Trophoblast cell (in vitro differentiated cells and primary cell): ENCODE data around the gene ARFGAP1.

Experiments
- DNase-seq, 2 donors: peaks; one replicate each; pipeline ENCODE4 v3.0.0-alpha.2; 2016
- H2AFZ ChIP-seq: 2 replicates; pipeline ENCODE4 v1.6.1; 2013; ENCODE audit warnings: low read length, moderate library complexity, mild to moderate bottlenecking; ENCODE audit not compliant: insufficient read depth, poor library complexity
- H2AK5ac ChIP-seq: 2 replicates; pipeline ENCODE4 v1.6.1; 2013; ENCODE audit warnings: mild to moderate bottlenecking, low read length
- H2BK120ac ChIP-seq: 2 replicates; pipeline ENCODE4 v1.6.1; 2013; ENCODE audit warnings: low read length, mild to moderate bottlenecking, moderate library complexity; ENCODE audit not compliant: insufficient read depth, poor library complexity
- H2BK12ac ChIP-seq: 2 replicates; pipeline ENCODE4 v1.6.1; 2013; ENCODE audit warnings: mild to moderate bottlenecking, low read length, moderate library complexity
- H2BK5ac ChIP-seq: 2 replicates; pipeline ENCODE4 v1.6.1; 2013; ENCODE audit warnings: low read length, low read depth, moderate library complexity, mild to moderate bottlenecking; ENCODE audit not compliant: poor library complexity
- H3K14ac ChIP-seq: 2 replicates; pipeline ENCODE4 v1.6.1; 2013; ENCODE audit warnings: mild to moderate bottlenecking, low read length
- H3K18ac ChIP-seq: 2 replicates; pipeline ENCODE4 v1.6.1; 2013; ENCODE audit warnings: mild to moderate bottlenecking, low read length
- H3K23ac ChIP-seq: 2 replicates; pipeline ENCODE4 v1.6.1; 2013; ENCODE audit warnings: low read length
- H3K27ac ChIP-seq: 2 replicates; pipeline ENCODE4 v1.5.1; 2013; ENCODE audit warnings: low read depth, mild to moderate bottlenecking, inconsistent platforms, low read length, moderate library complexity
- H3K27me3 ChIP-seq: 2 replicates; pipeline ENCODE4 v1.6.1; 2013; ENCODE audit warnings: inconsistent platforms, mild to moderate bottlenecking, low read length, moderate library complexity; ENCODE audit not compliant: insufficient read depth
- H3K36me3 ChIP-seq, 2 experiments: 1 replicate in 1 of 2; 2 replicates in 1 of 2; pipeline ENCODE4 v1.6.1; 2013; ENCODE audit warnings: low read length in 2 of 2, mild to moderate bottlenecking in 2 of 2, moderate library complexity in 1 of 2; ENCODE audit not compliant: insufficient read depth in 2 of 2, control insufficient read depth in 1 of 2
- H3K4ac ChIP-seq: 2 replicates; pipeline ENCODE4 v1.6.1; 2013; ENCODE audit warnings: low read depth, mild to moderate bottlenecking, low read length, moderate library complexity
- H3K4me1 ChIP-seq, 2 experiments: 1 replicate in 1 of 2; 2 replicates in 1 of 2; pipeline ENCODE4 v1.6.1; 2013; ENCODE audit warnings: low read length in 2 of 2, mild to moderate bottlenecking in 2 of 2, moderate library complexity in 1 of 2; ENCODE audit not compliant: insufficient read depth in 2 of 2, control insufficient read depth in 1 of 2
- H3K4me2 ChIP-seq: 2 replicates; pipeline ENCODE4 v1.6.1; 2013; ENCODE audit warnings: inconsistent platforms, mild to moderate bottlenecking, low read length, moderate library complexity
- H3K4me3 ChIP-seq: 2 replicates; pipeline ENCODE4 v1.5.1; 2013; ENCODE audit warnings: mild to moderate bottlenecking, low read depth, low read length, inconsistent platforms
- H3K79me1 ChIP-seq: one replicate; pipeline ENCODE4 v1.6.1; 2013; ENCODE audit warnings: low read length
- H3K79me2 ChIP-seq: 2 replicates; pipeline ENCODE4 v1.6.1; 2013; ENCODE audit warnings: low read length, mild to moderate bottlenecking; ENCODE audit not compliant: control insufficient read depth, insufficient read depth, poor library complexity
- H3K9ac ChIP-seq: 2 replicates; pipeline ENCODE4 v1.6.1; 2013; ENCODE audit warnings: mild to moderate bottlenecking, low read length
- H3K9me3 ChIP-seq: 2 replicates; pipeline ENCODE4 v1.6.1; 2013; ENCODE audit warnings: low read depth, mild to moderate bottlenecking, control low read depth, inconsistent platforms, low read length; ENCODE audit not compliant: insufficient read depth
- H4K12ac ChIP-seq: 2 replicates; pipeline ENCODE4 v1.6.1; 2013; ENCODE audit warnings: low read depth, mild to moderate bottlenecking, low read length, moderate library complexity
- H4K8ac ChIP-seq: 2 replicates; pipeline ENCODE4 v1.6.1; 2013; ENCODE audit warnings: low read depth, mild to moderate bottlenecking, low read length, moderate library complexity
- H4K91ac ChIP-seq: one replicate; pipeline ENCODE4 v1.6.1; 2013; ENCODE audit warnings: low read depth, mild to moderate bottlenecking, low read length, moderate library complexity
- WGBS: extraction: QIAGEN DNeasy Blood & Tissue Kit; methylation state at CpG from one replicate; pipeline ENCODE4 v1.1.7; 2013; ENCODE audit warnings: missing lambda C conversion rate; ENCODE audit not compliant: insufficient read length, insufficient coverage; ENCODE audit errors: extremely low coverage; 5-methylcytosine and 5-hydroxymethylcytosine counted together

Gene ARFGAP1

DNA sequence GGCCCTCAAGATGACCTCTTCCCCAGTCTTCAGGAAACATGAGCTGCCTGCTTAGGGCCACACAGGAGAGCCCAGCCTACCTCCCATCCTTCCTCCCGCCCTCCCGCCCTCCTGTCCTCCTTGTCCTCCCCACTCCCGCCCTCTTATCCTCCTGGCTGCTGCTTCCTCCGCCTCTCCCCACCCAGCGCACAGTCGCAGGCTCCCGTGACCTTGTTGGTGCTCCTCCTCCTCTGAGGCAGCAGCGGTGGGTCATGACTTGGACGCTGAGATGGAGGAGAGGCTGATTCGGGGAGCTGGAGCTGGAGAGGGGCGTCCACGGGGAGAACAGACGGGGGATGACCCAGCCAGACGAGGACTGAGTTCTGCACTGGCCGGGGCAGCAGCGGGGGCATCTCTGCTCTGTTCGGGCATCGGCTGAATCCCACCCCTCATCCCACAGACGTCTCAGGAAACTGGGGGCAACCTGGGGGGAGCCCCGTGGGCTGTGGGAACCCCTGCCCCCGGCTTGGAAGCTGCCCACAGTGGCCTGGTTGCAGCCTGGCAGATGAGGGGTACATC lies 56.2 kb downstream of the ARFGAP1 start:
- no peak overlapping the region for H2AK5ac ChIP-seq
- WGBS: no CpG with 5 or more reads among the region's 21 CpGs

DNA sequence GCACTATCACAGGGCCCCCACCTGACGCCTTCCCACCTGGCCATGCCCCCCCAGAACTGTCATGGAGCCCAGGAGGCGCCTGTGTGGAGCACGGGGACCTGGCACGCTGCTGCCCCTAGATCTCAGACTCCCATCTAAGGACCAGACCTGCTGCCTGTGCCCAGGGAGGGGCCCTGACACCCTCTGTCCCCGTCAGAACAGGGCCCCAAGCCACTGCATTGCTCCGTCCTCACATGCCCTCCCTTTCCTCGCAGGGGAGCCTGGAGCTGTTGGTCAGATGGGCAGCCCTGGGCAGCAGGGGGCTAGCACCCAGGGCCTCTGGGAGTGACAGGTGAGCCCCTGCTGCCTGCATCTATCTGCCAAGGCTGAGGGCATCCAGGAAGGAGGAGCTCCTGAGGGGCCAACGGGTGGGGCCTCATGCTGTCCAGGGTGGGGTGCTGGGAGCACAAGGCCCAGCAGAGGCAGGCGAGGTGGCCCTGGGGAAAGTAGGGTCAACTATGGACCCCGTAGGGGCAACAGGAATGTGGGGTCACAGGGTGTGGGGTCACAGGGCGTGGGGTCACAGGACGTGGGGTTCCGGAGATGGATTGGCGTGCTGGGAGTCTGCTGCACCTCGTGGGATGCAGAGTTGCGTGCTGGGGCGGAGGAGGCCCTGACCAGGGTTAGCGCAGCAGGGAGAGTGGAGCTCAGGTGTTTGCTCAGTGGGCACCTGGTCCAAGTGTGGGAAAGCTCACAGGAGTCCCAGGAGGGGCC lies 56.9 kb downstream of the ARFGAP1 start:
- H4K12ac ChIP-seq: no peak overlapping the region
- no peaks in the 10 kb centered on the region for H3K79me1 ChIP-seq
- no peak overlapping the region for H4K8ac ChIP-seq
- H2AFZ ChIP-seq: no peak overlapping the region
- H3K18ac ChIP-seq: no peak overlapping the region
- H2BK120ac ChIP-seq: no peak overlapping the region
- H3K9me3 ChIP-seq: peaks cover 16% of the 10 kb centered on the region
- no peak overlapping the region for H4K91ac ChIP-seq
- no CpG with 5 or more reads among the region's 18 CpGs for WGBS
- no peak overlapping the region for H3K4me2 ChIP-seq
- no peaks in the 10 kb centered on the region for H3K79me2 ChIP-seq
- no peaks in the 10 kb centered on the region for H3K36me3 ChIP-seq
- no peak overlapping the region for H3K23ac ChIP-seq
- no peak overlapping the region for H2AK5ac ChIP-seq
- no peak overlapping the region for H3K9ac ChIP-seq
- DNase-seq: no peak
- no peaks in the 10 kb centered on the region for H3K4me1 ChIP-seq
- no peak overlapping the region for H3K4ac ChIP-seq
- no peak overlapping the region for H3K4me3 ChIP-seq
- no peak overlapping the region for H2BK12ac ChIP-seq
- H3K14ac ChIP-seq: no peak overlapping the region
- no peak overlapping the region for H2BK5ac ChIP-seq
- H3K27me3 ChIP-seq: no peaks in the 10 kb centered on the region
- no peak overlapping the region for H3K27ac ChIP-seq

More for the DNA sequence above, 56.2 kb downstream of the ARFGAP1 start:
- H3K4me1 ChIP-seq: no peaks in the 10 kb centered on the region
- H3K4me2 ChIP-seq: no peak overlapping the region
- DNase-seq: no peak
- no peak overlapping the region for H3K9ac ChIP-seq
- no peaks in the 10 kb centered on the region for H3K27me3 ChIP-seq
- H2AFZ ChIP-seq: no peak overlapping the region
- no peak overlapping the region for H3K27ac ChIP-seq
- no peak overlapping the region for H3K14ac ChIP-seq
- no peak overlapping the region for H2BK120ac ChIP-seq
- H4K91ac ChIP-seq: no peak overlapping the region
- H3K79me2 ChIP-seq: no peaks in the 10 kb centered on the region
- peaks cover 16% of the 10 kb centered on the region for H3K9me3 ChIP-seq
- H3K79me1 ChIP-seq: no peaks in the 10 kb centered on the region
- H4K12ac ChIP-seq: no peak overlapping the region
- no peak overlapping the region for H2BK12ac ChIP-seq
- no peak overlapping the region for H3K18ac ChIP-seq
- no peak overlapping the region for H3K4ac ChIP-seq
- H3K23ac ChIP-seq: no peak overlapping the region
- no peak overlapping the region for H2BK5ac ChIP-seq
- no peak overlapping the region for H3K4me3 ChIP-seq
- H3K36me3 ChIP-seq: no peaks in the 10 kb centered on the region
- no peak overlapping the region for H4K8ac ChIP-seq

DNA sequence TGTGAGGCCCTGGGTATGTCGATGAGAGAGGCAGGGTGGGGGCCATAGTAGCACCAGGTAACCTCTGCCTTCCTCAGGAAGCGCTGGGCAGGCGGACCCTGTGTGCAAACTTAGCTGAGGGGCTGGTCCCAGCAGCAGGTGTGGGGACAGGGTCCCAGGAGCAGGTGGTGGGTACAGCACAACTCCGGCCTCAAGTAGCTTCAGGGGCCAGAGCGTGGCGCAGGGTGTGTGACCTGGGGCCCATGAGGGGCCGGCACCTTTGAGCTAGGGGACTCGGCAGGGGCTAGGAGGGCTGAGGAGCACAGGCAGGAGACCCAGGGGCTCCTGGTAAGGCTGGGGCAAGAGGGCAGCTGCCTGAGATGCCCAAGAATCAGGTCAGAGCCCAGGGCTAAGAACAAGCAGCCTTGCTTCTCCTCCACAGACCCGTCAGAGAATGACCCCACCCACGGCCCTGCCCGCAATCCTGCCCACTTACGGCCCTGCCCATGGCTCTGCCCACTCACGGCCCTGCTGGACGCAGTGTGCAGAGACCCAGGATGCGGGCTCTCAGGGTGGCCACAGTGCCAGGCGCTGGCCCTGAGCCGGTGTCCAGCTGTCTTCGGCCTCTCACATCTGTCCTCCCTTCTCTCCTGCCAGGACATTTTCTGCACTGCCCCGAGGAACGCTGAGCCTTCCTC lies 57.6 kb downstream of the ARFGAP1 start:
- Histone ChIP-seq H2BK120ac (no peak overlapping the region), H3K79me1 (no peaks in the 10 kb centered on the region), H4K12ac (no peak overlapping the region), H4K91ac (no peak overlapping the region), H3K4me2 (no peak overlapping the region), H3K27ac (no peak overlapping the region), H3K4me1 (no peaks in the 10 kb centered on the region), H2AFZ (no peak overlapping the region), H3K79me2 (no peaks in the 10 kb centered on the region), H3K4me3 (no peak overlapping the region), H3K23ac (no peak overlapping the region), H3K36me3 (no peaks in the 10 kb centered on the region), H4K8ac (no peak overlapping the region), H2BK5ac (no peak overlapping the region), H3K9ac (no peak overlapping the region), H3K9me3 (peaks cover 20% of the 10 kb centered on the region), H2BK12ac (no peak overlapping the region), H3K18ac (no peak overlapping the region), H3K4ac (no peak overlapping the region), H3K14ac (no peak overlapping the region), H2AK5ac (no peak overlapping the region), H3K27me3 (no peaks in the 10 kb centered on the region)
- WGBS: no CpG with 5 or more reads among the region's 20 CpGs
- no peak for DNase-seq

DNA sequence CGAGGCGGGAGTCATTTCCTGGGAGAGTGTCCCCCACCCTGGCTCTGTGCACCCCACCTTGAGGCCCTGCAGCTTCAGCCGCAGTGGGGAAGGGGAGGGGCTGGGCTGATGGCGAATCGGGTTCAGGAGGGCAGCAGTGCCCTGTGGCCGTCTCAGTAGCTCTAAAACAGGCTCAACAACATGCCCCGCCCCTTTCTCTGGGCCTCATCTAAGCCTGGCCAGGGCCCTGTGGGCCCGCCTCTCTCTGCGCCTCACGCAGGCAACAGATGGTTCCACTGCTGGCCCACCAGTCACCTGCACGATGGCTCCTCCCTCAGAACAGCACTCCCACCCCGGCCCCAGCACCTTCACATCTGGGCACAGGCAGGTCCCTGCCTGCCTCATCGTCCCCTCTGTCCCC lies 58.3 kb downstream of the ARFGAP1 start:
- DNase-seq: no peak
- Histone ChIP-seq H4K12ac (no peak overlapping the region), H4K8ac (no peak overlapping the region), H2BK12ac (no peak overlapping the region), H3K4me2 (no peak overlapping the region), H2BK120ac (no peak overlapping the region), H3K14ac (no peak overlapping the region), H3K79me1 (no peaks in the 10 kb centered on the region), H2AFZ (no peak overlapping the region), H3K36me3 (no peaks in the 10 kb centered on the region), H3K9me3 (peaks cover 20% of the 10 kb centered on the region), H2BK5ac (no peak overlapping the region), H3K18ac (no peak overlapping the region), H3K27me3 (no peaks in the 10 kb centered on the region), H3K23ac (no peak overlapping the region), H3K4ac (no peak overlapping the region), H4K91ac (no peak overlapping the region), H3K27ac (no peak overlapping the region), H2AK5ac (no peak overlapping the region), H3K9ac (no peak overlapping the region), H3K4me3 (no peak overlapping the region), H3K79me2 (no peaks in the 10 kb centered on the region), H3K4me1 (no peaks in the 10 kb centered on the region)
- WGBS: no CpG with 5 or more reads among the region's 13 CpGs
